IMR-90 (cell line): ENCODE data around the gene ANO2. TPM values are rescaled to one million over a fixed set of nuclear protein-coding genes. Genes with fewer than 3 reads are reported as not detected.

Experiments used
- ATAC-seq: fragments of 200-7000 bp; cut with Tn5 transposase; 2 replicates; pipeline ENCODE4 v1.9.1; 2020; ENCODE audit warnings: low read depth, mild to moderate bottlenecking, moderate library complexity
- BruUV-seq: library from RNA; stranded (reverse); fragments of 400-500 nt; replicated peaks from 2 replicates; lab custom pipeline; 2021; lab: Mats Ljungman, UMichigan
- CTCF ChIA-PET: fragments of 300-600 bp; formaldehyde crosslinking; extraction: SDS; loops from one replicate; lab custom pipeline; 2021; ENCODE audit warnings: antibody characterized with exemption; lab: Yijun Ruan, JAX
- POLR2A ChIA-PET: fragments of 300-600 bp; sonication (Branson Sonifier 250); formaldehyde crosslinking; loops from one replicate; lab custom pipeline; 2022; ENCODE audit warnings: antibody characterized with exemption; ENCODE audit not compliant: unreplicated experiment; lab: Charles Lee
- DNase-seq: peaks from one replicate; pipeline ENCODE4 v3.0.0; 2013
- H2AFZ ChIP-seq: replicated peaks from 2 replicates; pipeline ENCODE3; 2013; ENCODE audit warnings: low read length, mild to moderate bottlenecking; ENCODE audit not compliant: poor library complexity
- H2AK5ac ChIP-seq: 2 replicates; pipeline ENCODE4 v1.6.1; 2013; ENCODE audit warnings: low read depth, low read length, inconsistent platforms
- H2AK9ac ChIP-seq: replicated peaks from 2 replicates; pipeline ENCODE3; 2013; ENCODE audit warnings: mild to moderate bottlenecking, low read depth, low read length, moderate library complexity; ENCODE audit not compliant: poor library complexity
- H2BK120ac ChIP-seq: 2 replicates; pipeline ENCODE4 v1.6.1; 2013; ENCODE audit warnings: low read depth, low read length, inconsistent platforms
- H2BK15ac ChIP-seq: 3 replicates; pipeline ENCODE4 v1.6.1; 2013; ENCODE audit warnings: low read depth, low read length, inconsistent platforms
- H2BK20ac ChIP-seq: 2 replicates; pipeline ENCODE4 v1.6.1; 2013; ENCODE audit warnings: low read depth, mild to moderate bottlenecking, inconsistent platforms, low read length, moderate library complexity
- H2BK5ac ChIP-seq: 2 replicates; pipeline ENCODE4 v1.6.1; 2013; ENCODE audit warnings: mild to moderate bottlenecking, low read depth, low read length, inconsistent platforms; ENCODE audit not compliant: poor library complexity, severe bottlenecking
- H3K14ac ChIP-seq: replicated peaks from 2 replicates; pipeline ENCODE4 v1.6.1; 2013; ENCODE audit warnings: low read depth, low read length, inconsistent platforms
- H3K18ac ChIP-seq: 2 replicates; pipeline ENCODE4 v1.6.1; 2013; ENCODE audit warnings: low read depth, low read length, control low read depth
- H3K23ac ChIP-seq: 2 replicates; pipeline ENCODE4 v1.6.1; 2013; ENCODE audit warnings: low read depth, low read length, inconsistent platforms
- H3K27ac ChIP-seq: 2 replicates; pipeline ENCODE4 v1.5.1; 2013; ENCODE audit warnings: mild to moderate bottlenecking, control low read depth, low read length; ENCODE audit not compliant: insufficient read depth
- H3K27me3 ChIP-seq: 2 replicates; pipeline ENCODE4 v1.6.1; 2013; ENCODE audit warnings: low read length; ENCODE audit not compliant: control insufficient read depth, insufficient read depth
- H3K36me3 ChIP-seq: 2 replicates; pipeline ENCODE4 v1.6.1; 2013; ENCODE audit warnings: low read length, mixed read lengths; ENCODE audit not compliant: control insufficient read depth, insufficient read depth
- H3K4ac ChIP-seq: 2 replicates; pipeline ENCODE4 v1.6.1; 2013; ENCODE audit warnings: low read depth, low read length, inconsistent platforms
- H3K4me1 ChIP-seq: 2 replicates; pipeline ENCODE4 v1.6.1; 2013; ENCODE audit warnings: low read length, mixed read lengths; ENCODE audit not compliant: control insufficient read depth, insufficient read depth
- H3K4me2 ChIP-seq: 2 replicates; pipeline ENCODE4 v1.6.1; 2013; ENCODE audit warnings: low read depth, mild to moderate bottlenecking, control low read depth, low read length, moderate library complexity
- H3K4me3 ChIP-seq: 2 replicates; pipeline ENCODE4 v1.5.1; 2013; ENCODE audit warnings: low read depth, mild to moderate bottlenecking, control low read depth, low read length, moderate library complexity; ENCODE audit not compliant: insufficient read depth
- H3K56ac ChIP-seq: 2 replicates; pipeline ENCODE4 v1.6.1; 2013; ENCODE audit warnings: low read length, inconsistent platforms; ENCODE audit not compliant: insufficient read depth; ENCODE audit errors: extremely low read depth
- H3K79me1 ChIP-seq, 2 experiments: 2 replicates each; pipeline ENCODE4 v1.6.1; 2013; ENCODE audit warnings: low read length in 2 of 2, inconsistent platforms in 1 of 2, low read depth in 1 of 2
- H3K9ac ChIP-seq: 2 replicates; pipeline ENCODE4 v1.6.1; 2013; ENCODE audit warnings: low read depth, low read length, control low read depth
- H3K9me1 ChIP-seq: 2 replicates; pipeline ENCODE4 v1.6.1; 2013; ENCODE audit warnings: low read length, inconsistent platforms; ENCODE audit not compliant: insufficient read depth
- H3K9me3 ChIP-seq: 2 replicates; pipeline ENCODE4 v1.6.1; 2013; ENCODE audit warnings: low read length; ENCODE audit not compliant: control insufficient read depth, insufficient read depth
- H4K20me1 ChIP-seq: 2 replicates; pipeline ENCODE4 v1.6.1; 2013; ENCODE audit warnings: low read length, inconsistent platforms; ENCODE audit not compliant: insufficient read depth
- H4K5ac ChIP-seq: 2 replicates; pipeline ENCODE4 v1.6.1; 2013; ENCODE audit warnings: mild to moderate bottlenecking, low read depth, low read length, control low read depth
- H4K8ac ChIP-seq, 2 experiments: 2 replicates each; pipeline ENCODE4 v1.6.1; 2013; ENCODE audit warnings: low read depth in 2 of 2, low read length in 2 of 2, control low read depth in 1 of 2, inconsistent platforms in 1 of 2
- H4K91ac ChIP-seq: 2 replicates; pipeline ENCODE4 v1.6.1; 2013; ENCODE audit warnings: low read depth, low read length, inconsistent platforms; ENCODE audit not compliant: insufficient read depth
- FOS ChIP-seq: fragments of 150-350 bp; IDR thresholded peaks from 2 replicates; pipeline ENCODE4 v1.6.1; 2016; ENCODE audit warnings: low read depth, low read length
- MAZ ChIP-seq: IDR thresholded peaks from 2 replicates; pipeline ENCODE4 v1.6.1; 2012; ENCODE audit warnings: low read depth, mild to moderate bottlenecking, low read length, improper control_type of control experiment, moderate library complexity, borderline replicate concordance
- MXI1 ChIP-seq: IDR thresholded peaks from 2 replicates; pipeline ENCODE4 v1.6.1; 2012; ENCODE audit warnings: low read depth, mild to moderate bottlenecking, low read length, moderate library complexity, borderline replicate concordance
- RFX5 ChIP-seq: IDR thresholded peaks from 2 replicates; pipeline ENCODE4 v1.8.0; 2012; ENCODE audit warnings: low read depth, mild to moderate bottlenecking, low read length, moderate library complexity
- WGBS, 2 experiments: methylation state at CpG; one replicate each; pipeline versions ENCODE4 v1.1.5 to v1.1.7; 2013; ENCODE audit warnings: missing lambda C conversion rate in 2 of 2; ENCODE audit not compliant: insufficient read length in 1 of 2; ENCODE audit errors: extremely low coverage in 2 of 2; 5-methylcytosine and 5-hydroxymethylcytosine counted together
- dilution Hi-C: fragments of 300-500 bp; cut with HindIII; formaldehyde crosslinking; loops from one replicate; pipeline ENCODE4 v1.14.3; 2018; ENCODE audit warnings: low sequenced_read_pairs; ENCODE audit not compliant: unreplicated experiment
- in situ Hi-C: fragments of 300-500 bp; cut with MboI; formaldehyde crosslinking; loops from 3 replicates; pipeline ENCODE4 v1.14.3; 2019; ENCODE audit warnings: low sequenced_read_pairs, inconsistent platforms, mixed read lengths
- intact Hi-C: fragments of 100-400 bp; cut with micrococcal nuclease; formaldehyde crosslinking; loops from 2 replicates; pipeline ENCODE4 v1.10.0; 2022
- polyA plus RNA-seq, 3 experiments: library from polyadenylated mRNA; depleted of rRNA; stranded (reverse); fragments of >200 nt; gene quantifications; 2 replicates each; pipeline ENCODE4 v1.2.3, GENCODE V29; 2012; ENCODE audit warnings: low replicate concordance in 1 of 3
- total RNA-seq: library from RNA; depleted of rRNA; stranded (reverse); fragments of >200 nt; gene quantifications from 2 replicates; pipeline ENCODE4 v1.2.3, GENCODE V29; 2012

Gene ANO2
- total and polyA plus RNA-seq, 2 of the 4 experiments (the other 2 are of a cell fraction): 0.22 TPM; not detected in 1

GRCh38 chr12:5923043-5923605 is 21.9 kb downstream of the ANO2 start:
- no TSS peak for BruUV-seq
- in situ Hi-C loops: no loop called here
- H3K4me2 ChIP-seq: no peak overlapping the region
- 24% methylated on average over 4 of the region's 14 CpGs; no CpG with 5 or more reads in 1 of the 2 experiments for WGBS, 2 experiments
- no peak overlapping the region for H4K5ac ChIP-seq
- H2BK5ac ChIP-seq: peak overlapping the region; percentile 37
- no peak overlapping the region for H2AFZ ChIP-seq
- DNase-seq (no peak), ATAC-seq (no peak)
- peaks cover 13% of the 10 kb centered on the region for H3K27me3 ChIP-seq
- no peak overlapping the region for H3K18ac ChIP-seq
- H2BK120ac ChIP-seq: no peak overlapping the region
- no peaks in the 10 kb centered on the region for H3K79me1 ChIP-seq
- H3K23ac ChIP-seq: no peak overlapping the region
- H3K14ac ChIP-seq: no peak overlapping the region
- no peaks in the 10 kb centered on the region for H3K36me3 ChIP-seq
- H3K4me3 ChIP-seq: no peak overlapping the region
- no peak overlapping the region for H2BK20ac ChIP-seq
- H4K91ac ChIP-seq: no peak overlapping the region
- H3K9ac ChIP-seq: no peak overlapping the region
- H3K4ac ChIP-seq: no peak overlapping the region
- intact Hi-C loops: no loop called here
- H3K4me1 ChIP-seq: no peaks in the 10 kb centered on the region
- no peak overlapping the region for H2AK5ac ChIP-seq
- no peaks in the 10 kb centered on the region for H4K20me1 ChIP-seq
- no peak overlapping the region for H3K56ac ChIP-seq
- TF ChIP-seq FOS (no peak), RFX5 (no peak), MXI1 (no peak), MAZ (no peak)
- ChIA-PET POLR2A (no interaction called here), CTCF (no interaction called here)
- no peaks in the 10 kb centered on the region for H3K9me1 ChIP-seq
- no peaks in the 10 kb centered on the region for H3K9me3 ChIP-seq
- H3K27ac ChIP-seq: no peak overlapping the region
- H2BK15ac ChIP-seq: no peak overlapping the region
- dilution Hi-C loops: no loop called here
- no peak overlapping the region for H4K8ac ChIP-seq
- no peak overlapping the region for H2AK9ac ChIP-seq
